Fibroblast of skin of left biceps (primary cell): Measurements from ENCODE around the gene MTM1.

Source experiments
- DNase-seq, 2 experiments: peaks; one replicate each; pipeline ENCODE4 v3.0.0-alpha.2; 2013; ENCODE audit warnings: low read depth in 2 of 2

MTM1 gene

DNA sequence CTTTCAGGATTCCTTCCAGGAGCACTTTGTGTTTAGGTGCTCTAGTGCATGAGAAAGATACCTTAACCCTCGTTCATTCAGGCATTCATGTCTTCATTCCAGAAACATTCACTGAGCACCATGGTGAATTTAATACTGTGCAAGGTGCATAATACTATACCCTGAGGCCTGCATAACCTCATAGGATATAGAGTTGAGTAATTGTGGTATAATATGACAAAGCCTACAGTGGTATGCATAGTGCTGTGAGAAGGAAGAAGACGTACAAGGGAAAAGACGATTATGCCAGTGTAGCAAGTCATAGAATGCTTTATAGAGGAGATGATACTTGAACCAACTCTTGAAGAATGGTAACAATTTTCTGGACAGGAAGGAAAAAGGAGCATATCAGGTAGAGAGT is 34.3 kb downstream of the MTM1 start:
- no peak for DNase-seq

DNA sequence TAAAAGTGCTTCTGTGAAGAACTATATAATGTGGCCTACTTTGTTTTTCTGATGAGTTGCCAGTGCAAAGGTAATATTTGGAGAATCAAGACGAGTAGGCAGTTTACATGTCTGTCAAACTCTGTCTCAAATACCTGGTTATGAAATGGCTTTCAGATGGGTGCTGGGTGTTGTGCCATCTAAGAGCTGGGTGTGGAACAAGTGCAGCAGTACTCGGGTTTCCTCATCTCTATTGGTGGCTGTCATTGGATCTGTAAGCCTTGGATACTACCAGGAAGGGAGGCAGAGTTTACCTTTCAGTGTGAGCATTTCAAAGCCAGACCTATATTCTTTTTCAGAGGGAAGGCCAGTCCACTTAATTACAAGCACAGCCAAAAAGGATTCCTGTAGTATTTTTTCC is 37.2 kb downstream of the MTM1 start:
- no peak for DNase-seq

GRCh38 chrX:150607201-150607600 is 38.8 kb downstream of the MTM1 start:
- DNase-seq, result no peak

- DNase-seq, result no peak
Observed at GRCh38 chrX:150610043-150610442, 41.6 kb downstream of the MTM1 start.

DNA sequence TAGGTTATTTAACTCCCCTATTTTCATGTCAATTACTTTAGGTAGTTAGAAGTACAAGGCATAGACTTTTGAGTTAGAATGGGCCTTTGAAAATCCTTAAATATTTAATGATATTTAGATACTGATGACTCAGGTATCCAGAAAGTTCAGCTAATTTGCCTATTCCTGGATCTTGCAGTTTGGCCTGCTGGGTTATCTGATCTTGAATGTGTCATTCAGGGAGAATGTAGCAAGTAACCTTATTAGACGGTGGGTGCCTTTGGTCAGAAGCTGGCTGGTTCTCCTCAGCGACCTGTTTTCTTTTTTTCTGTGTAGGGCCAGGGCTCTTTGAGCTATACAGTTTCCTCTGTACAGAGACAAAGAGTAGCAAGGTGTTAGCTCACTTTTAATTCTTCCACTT is 42.0 kb downstream of the MTM1 start:
- no peak for DNase-seq

DNA sequence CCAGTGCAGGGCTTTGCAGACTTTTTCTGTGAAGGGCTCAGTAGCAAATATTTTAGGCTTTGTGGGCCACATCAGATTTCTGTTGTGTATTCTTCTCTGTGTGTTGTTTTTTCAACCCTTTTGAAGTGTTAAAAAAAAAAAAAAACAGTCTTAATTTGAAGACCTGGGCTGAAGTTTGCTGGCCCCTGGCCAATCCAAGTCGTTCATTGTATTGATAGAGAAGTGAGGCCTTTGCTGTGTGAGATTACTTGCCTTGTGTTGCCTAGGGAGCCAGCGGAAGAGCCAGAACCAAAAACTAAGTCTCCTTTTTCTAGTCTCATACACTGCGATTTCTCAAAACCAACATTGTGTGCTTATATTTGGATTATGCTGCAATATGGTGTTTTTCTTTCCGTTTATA is 46.9 kb downstream of the MTM1 start:
- DNase-seq, result no peak

DNA sequence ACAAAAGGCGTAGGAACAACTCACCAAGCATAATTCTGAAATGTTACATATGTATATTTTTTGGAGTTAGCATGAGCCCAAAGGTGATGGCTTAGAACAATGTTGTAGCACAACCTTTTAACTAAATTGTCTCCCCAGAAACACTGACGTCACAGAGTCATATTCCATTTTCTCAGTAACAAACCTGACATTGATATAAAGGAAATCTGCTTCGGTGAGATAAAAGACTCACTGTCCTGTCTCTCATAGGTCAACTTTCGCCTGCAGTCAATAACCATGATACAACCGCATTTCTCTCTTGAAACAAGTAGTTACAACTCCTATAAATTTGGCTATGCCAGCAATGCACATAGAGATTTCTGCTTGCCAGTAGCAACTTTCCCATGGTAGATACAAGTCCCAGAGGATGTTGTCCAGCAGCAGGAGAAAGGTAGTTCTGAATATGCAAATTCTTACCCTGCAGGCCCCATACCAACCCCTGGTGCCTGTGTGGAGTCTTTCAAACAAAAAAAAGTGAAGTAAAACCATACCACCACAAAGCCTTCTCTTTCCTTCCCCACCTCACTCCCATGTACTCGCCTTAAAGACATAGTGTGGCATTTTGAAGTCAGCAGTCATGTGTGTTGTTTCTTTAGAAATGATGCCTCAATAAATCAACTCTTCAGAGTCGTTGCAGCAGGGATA is 47.9 kb downstream of the MTM1 start:
- no peak for DNase-seq

DNA sequence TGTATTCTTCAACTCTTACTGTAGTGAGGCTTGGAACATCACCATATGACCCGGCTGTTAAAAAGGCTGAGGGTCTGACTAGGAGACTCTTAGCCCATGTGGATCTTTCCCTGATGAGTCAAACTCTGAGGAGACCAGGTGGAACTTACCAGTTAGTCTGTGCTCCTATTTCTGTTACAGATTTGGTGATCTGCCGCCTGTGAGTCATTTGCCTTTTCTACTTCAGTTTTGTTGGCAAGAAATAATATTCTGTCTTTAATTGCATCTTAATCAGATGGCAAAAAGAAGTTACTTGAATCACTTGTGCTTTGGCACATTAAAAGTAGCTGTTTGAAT is 48.4 kb downstream of the MTM1 start:
- DNase-seq, result no peak

DNA sequence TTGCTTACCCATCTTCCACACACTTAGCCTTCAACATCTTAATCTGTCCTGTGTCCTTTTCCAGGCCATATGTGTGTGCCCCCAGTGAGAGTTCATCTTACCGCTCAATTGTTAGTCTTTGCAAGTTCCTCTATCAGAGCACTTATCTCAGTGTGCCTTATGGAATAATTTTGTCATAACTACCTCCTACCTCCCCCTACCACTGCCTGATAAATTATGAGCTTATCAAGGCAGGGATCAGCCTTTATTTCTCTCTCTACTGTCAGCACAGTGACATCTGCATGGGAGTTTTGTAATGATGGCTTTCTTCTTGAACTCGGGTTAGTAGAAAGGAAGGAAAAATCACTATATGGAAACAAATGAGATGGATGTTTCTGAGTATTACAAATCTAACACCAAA is 53.2 kb downstream of the MTM1 start:
- DNase-seq, result no peak

- DNase-seq, result no peak
Observed at GRCh38 chrX:150623583-150623982, 55.2 kb downstream of the MTM1 start.

DNA sequence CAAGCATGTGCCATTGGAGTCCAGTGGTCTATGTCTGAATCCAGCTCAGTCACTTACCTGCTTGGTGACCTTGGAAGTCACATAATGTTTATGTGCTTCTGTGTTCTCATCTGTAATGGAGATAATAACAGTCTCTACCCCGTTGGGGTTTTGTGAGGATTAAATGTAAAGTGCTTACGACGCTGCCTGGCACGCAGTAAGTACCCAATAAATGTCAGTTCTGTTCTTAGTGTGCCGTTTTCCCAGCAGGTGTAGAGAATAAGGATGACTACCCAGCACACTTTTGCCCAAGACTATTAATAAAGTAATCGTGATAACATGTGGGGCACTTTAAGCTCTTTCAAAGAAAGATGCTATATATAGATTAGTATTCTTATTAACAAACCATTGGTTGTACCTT is 56.7 kb downstream of the MTM1 start:
- DNase-seq, result no peak

GRCh38 chrX:150625875-150626274 is 57.5 kb downstream of the MTM1 start:
- DNase-seq, result no peak

- DNase-seq, result no peak
Observed at GRCh38 chrX:150627957-150628356, 59.5 kb downstream of the MTM1 start.

DNA sequence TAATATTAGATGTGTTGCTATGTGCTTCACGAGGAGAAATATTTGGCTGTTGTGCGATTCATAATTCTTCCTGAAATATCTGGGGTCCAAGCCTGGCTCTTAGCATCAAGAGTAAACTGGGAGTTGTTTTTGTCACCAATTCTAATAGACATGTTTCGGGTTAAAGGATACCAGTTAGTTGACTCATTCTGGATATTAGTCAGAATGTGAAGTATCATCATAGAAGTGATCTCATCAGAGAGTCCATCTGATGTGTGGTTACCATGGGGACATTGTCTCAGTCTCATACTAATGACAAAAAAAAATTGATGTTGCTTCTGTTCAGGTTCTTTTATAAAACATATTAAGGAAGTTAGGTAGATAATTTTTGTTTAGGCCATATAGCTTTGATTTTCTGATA is 67.5 kb downstream of the MTM1 start:
- peak; percentile 10 to 23 for DNase-seq

- no peak for DNase-seq
Observed at GRCh38 chrX:150642423-150642822, 74.0 kb downstream of the MTM1 start.

DNA sequence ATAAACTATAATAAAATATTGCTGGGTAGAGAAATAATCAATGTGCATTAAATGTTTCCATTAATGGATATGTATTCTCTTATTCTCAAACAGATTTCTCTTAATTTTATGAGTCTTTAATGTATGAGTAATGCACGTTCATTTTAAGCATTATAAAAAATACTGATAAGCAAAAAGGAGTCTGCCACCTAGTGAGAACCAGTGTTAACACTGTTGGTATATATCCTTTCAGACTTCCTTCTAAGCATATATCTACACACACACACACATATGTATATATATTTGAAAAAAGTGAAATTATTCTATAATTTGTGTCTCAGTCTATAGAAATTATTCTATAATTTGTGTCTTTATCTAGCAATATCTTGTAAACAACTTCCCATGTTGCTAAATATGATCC is 74.8 kb downstream of the MTM1 start:
- no peak for DNase-seq

DNA sequence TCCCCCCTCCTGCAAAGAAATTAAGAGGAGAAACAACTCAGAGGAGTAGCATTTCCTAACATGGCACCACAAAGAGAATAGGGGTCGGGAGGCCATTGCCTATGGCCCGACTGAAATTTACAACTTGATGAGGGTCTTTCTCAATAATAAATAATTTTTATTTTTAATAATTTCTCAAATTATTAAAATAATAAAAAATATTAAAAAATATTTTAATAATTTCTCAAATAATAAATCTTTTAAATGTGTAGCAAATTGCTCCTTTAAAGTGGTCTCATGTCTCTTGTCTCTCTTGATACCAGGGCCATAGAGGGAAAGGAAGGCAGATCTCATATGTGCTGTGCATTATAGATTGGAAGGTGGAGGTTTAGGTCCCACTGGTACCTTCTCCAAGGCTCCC is 75.5 kb downstream of the MTM1 start:
- DNase-seq, result no peak

DNA sequence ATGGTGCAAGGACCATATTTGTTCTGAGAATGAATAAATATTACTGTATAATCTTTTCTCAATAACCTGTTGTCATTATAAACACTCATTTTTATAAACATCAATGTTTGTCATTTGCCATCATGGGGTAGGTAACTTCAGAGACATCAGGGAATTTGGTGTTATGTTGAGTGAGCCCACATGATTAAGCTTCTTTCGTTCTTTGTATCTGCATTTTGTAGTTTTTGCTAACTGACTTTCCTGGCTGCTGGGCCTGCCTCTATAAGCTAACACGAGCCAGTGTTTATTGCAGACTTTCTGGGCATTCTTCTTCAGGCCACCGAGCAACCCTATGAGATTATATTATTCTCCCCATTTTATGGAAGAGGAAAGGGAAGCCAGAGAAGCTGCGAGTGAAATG is 76.0 kb downstream of the MTM1 start:
- no peak for DNase-seq

- DNase-seq, result no peak
Observed at GRCh38 chrX:150647331-150647730, 78.9 kb downstream of the MTM1 start.

DNA sequence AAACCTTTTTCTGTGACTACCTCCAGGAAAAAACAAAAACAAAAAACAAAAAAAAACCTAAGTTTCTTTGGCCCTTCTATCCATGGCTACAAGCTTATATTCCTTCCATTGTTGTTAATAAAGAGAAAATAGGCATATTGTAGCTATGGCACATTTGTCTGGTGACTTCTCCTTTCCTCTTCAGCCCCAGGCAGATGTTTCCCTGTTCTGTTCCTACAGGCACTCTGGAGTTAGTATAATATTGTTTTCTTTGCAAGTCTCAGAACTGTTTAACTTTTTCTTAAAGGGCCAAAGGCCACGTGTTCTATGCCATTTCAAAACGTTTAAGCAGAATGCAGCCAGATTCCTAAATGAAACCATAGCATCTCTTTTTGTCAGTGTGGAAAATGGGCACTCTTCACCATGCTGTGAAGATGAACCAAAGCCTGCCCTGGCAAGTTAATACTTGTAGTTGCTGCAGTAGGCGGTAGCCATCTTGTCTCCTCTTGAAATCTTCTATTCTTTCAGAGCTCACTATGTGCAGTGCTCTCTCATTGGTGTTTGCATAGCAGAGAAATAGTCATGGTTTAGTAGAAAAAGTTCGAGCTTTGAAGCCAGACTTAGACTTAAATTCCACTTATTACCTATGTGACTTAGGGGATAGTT is 80.0 kb downstream of the MTM1 start:
- no peak for DNase-seq

- peak in 1 of 2 experiments; percentile 14 for DNase-seq
Observed at GRCh38 chrX:150649096-150649870, 80.9 kb downstream of the MTM1 start.

GRCh38 chrX:150651906-150652305 is 83.5 kb downstream of the MTM1 start:
- DNase-seq, result no peak

DNA sequence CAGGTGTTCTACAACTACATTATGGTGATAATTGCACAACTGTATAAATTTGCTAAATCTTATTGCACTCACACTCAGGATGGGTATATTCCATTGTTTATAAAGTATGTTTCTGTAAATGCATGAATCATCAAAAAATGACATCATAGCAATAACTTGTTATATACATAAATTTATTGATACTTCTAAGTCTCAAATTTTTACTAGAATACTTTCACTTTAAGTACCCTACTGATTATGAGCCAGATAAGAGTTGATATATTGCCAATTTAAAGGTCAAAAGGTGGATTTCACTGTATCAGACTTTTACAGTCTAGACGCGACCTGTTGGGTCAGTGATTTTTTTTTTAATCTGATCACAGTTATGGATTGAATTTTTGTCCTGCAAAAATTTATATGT is 87.4 kb downstream of the MTM1 start:
- no peak for DNase-seq
